ENCODE data around the gene GSDME. TPM values are rescaled to one million over a fixed set of nuclear protein-coding genes. Genes with fewer than 3 reads are reported as not detected.

The GSDME gene
- total RNA-seq, 1 experiment from 2014 or later, result 5.5 TPM

DNA sequence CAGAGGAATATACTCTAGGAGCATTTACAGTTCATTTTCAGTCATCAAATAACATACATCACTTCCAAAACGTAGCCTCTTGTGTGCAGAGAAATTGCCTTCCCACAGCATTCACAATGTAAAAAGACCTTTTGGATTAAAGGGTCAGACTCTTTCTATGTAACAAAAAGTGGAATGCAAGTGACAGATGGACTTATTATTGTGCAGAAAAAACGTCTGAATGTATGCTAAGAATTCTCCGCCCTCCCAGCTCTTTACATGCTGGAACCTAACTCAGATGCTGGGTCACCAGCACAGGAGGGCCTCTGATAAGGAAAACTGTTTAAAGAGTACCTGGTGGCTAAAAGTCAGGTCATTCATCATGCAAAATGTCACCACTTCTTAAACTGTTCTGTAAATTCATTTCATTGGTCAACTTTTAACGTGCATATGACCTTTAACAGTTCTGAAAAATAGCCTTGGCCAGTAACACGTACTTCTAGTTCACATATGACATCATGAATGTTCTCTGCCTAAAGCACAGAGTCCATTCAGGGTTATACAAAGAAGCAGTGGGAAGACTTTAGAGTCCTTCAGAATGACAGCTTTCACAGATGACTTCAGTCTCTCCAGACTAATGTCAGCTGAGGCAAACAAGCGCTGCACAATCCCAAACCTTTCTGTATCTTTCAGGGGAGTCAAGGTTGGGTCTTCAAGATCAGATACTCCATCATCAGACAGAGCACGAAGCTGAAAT, 58.6 kb downstream of the GSDME start:
- no peak overlapping the region for H2AFZ ChIP-seq (ENCODE audit: low read length)
- no peak overlapping the region for H4K5ac ChIP-seq (ENCODE audit: insufficient read length, low read depth, low read length)
- H3K18ac ChIP-seq (ENCODE audit: insufficient read length, low read depth, low read length), result no peak overlapping the region
- H3K4me1 Mint-ChIP-seq, result peaks cover 27 to 31% of the 10 kb centered on the region in 2 experiments
- no peak overlapping the region for H4K8ac ChIP-seq (replicated peaks; ENCODE audit: insufficient read length, low read depth, low read length)
- H3K4me1 ChIP-seq (ENCODE audit: insufficient read depth, low read length), result no peaks in the 10 kb centered on the region
- H3K27me3 Mint-ChIP-seq (ENCODE audit: low read depth), result no peaks in the 10 kb centered on the region
- no peak overlapping the region for H3K4ac ChIP-seq (ENCODE audit: low read depth, low read length)
- WGBS (ENCODE audit: extremely low coverage, insufficient read length, low lambda C conversion rate), result no CpG with 5 or more reads among the region's 7 CpGs
- no peak overlapping the region; a peak in 1 of 7 replicates for H3K27ac Mint-ChIP-seq
- H3K79me1 ChIP-seq (ENCODE audit: insufficient read depth, low read depth, low read length, poor library complexity, severe bottlenecking), result no peaks in the 10 kb centered on the region
- no peaks in the 10 kb centered on the region for H4K20me1 ChIP-seq (ENCODE audit: control insufficient read depth, insufficient read depth, insufficient read length)
- H3K36me3 Mint-ChIP-seq (ENCODE audit: insufficient read depth in 1 of 3, low read depth in 3 of 3), result peaks cover 13 to 19% (median 13%) of the 10 kb centered on the region in 3 experiments; a peak in 5 of 7 replicates
- no peaks in the 10 kb centered on the region for H3K9me3 ChIP-seq (ENCODE audit: control insufficient read depth, low read depth, low read length)
- H3K9ac ChIP-seq (ENCODE audit: extremely low read depth, insufficient read length, low read length), result no peak overlapping the region
- H2BK12ac ChIP-seq (ENCODE audit: insufficient read length, low read depth, low read length), result no peak overlapping the region
- no peak overlapping the region for H2AK5ac ChIP-seq (ENCODE audit: insufficient read length, low read length)
- H3K4me2 ChIP-seq (ENCODE audit: insufficient read depth, insufficient read length, low read length), result no peak overlapping the region
- no peak overlapping the region for H3K27ac ChIP-seq (ENCODE audit: insufficient read length, low read depth, low read length)
- no peaks in the 10 kb centered on the region for H3K27me3 ChIP-seq (ENCODE audit: insufficient read depth, low read length)
- H3K23me2 ChIP-seq (ENCODE audit: insufficient read length, low read depth, low read length, poor library complexity, severe bottlenecking), result no peaks in the 10 kb centered on the region
- H2BK120ac ChIP-seq (ENCODE audit: low read depth, low read length, poor library complexity, severe bottlenecking), result no peak overlapping the region
- no peaks in the 10 kb centered on the region for H3K79me2 ChIP-seq (ENCODE audit: insufficient read depth, low read length)
- no peak for DNase-seq
- H2BK15ac ChIP-seq (ENCODE audit: low read depth, low read length), result no peak overlapping the region
- H3K14ac ChIP-seq (ENCODE audit: insufficient read depth, low read length), result no peak overlapping the region
- no peak overlapping the region for H3K23ac ChIP-seq (ENCODE audit: insufficient read length, low read depth, low read length)
- no peak overlapping the region for H4K91ac ChIP-seq (ENCODE audit: insufficient read length, low read depth, low read length)
- H3K56ac ChIP-seq (ENCODE audit: insufficient read length, low read depth, low read length), result no peak overlapping the region
- H2BK20ac ChIP-seq (ENCODE audit: low read depth, low read length, poor library complexity, severe bottlenecking), result no peak overlapping the region
- no peaks in the 10 kb centered on the region for H3K9me3 Mint-ChIP-seq
- no peak overlapping the region for H3T11ph ChIP-seq (ENCODE audit: low read length)
- H2BK5ac ChIP-seq (ENCODE audit: insufficient read length, low read length), result no peak overlapping the region
- TF ChIP-seq, protein P1, sequence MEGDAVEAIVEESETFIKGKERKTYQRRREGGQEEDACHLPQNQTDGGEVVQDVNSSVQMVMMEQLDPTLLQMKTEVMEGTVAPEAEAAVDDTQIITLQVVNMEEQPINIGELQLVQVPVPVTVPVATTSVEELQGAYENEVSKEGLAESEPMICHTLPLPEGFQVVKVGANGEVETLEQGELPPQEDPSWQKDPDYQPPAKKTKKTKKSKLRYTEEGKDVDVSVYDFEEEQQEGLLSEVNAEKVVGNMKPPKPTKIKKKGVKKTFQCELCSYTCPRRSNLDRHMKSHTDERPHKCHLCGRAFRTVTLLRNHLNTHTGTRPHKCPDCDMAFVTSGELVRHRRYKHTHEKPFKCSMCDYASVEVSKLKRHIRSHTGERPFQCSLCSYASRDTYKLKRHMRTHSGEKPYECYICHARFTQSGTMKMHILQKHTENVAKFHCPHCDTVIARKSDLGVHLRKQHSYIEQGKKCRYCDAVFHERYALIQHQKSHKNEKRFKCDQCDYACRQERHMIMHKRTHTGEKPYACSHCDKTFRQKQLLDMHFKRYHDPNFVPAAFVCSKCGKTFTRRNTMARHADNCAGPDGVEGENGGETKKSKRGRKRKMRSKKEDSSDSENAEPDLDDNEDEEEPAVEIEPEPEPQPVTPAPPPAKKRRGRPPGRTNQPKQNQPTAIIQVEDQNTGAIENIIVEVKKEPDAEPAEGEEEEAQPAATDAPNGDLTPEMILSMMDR (conservative IDR thresholded peaks at IDR 0.05), result no peak
- no peak overlapping the region for H3K4me3 Mint-ChIP-seq

Measured in H9 (cell line).